ENCODE data around the gene SH2D7. TPM values are rescaled to one million over a fixed set of nuclear protein-coding genes. Genes with fewer than 3 reads are reported as not detected.

Gene SH2D7
- total RNA-seq, 1 experiment from 2014 or later = not detected

- TF ChIP-seq, protein P1, sequence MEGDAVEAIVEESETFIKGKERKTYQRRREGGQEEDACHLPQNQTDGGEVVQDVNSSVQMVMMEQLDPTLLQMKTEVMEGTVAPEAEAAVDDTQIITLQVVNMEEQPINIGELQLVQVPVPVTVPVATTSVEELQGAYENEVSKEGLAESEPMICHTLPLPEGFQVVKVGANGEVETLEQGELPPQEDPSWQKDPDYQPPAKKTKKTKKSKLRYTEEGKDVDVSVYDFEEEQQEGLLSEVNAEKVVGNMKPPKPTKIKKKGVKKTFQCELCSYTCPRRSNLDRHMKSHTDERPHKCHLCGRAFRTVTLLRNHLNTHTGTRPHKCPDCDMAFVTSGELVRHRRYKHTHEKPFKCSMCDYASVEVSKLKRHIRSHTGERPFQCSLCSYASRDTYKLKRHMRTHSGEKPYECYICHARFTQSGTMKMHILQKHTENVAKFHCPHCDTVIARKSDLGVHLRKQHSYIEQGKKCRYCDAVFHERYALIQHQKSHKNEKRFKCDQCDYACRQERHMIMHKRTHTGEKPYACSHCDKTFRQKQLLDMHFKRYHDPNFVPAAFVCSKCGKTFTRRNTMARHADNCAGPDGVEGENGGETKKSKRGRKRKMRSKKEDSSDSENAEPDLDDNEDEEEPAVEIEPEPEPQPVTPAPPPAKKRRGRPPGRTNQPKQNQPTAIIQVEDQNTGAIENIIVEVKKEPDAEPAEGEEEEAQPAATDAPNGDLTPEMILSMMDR (IDR thresholded peaks at IDR 0.05; ENCODE audit: unreplicated experiment) = no peak
- no peak for DNase-seq (ENCODE audit: unreplicated experiment)
- Mint-ChIP-seq H3K27ac (ENCODE audit: low read depth, unreplicated experiment) (peak overlapping the region; percentile 59), H3K27me3 (ENCODE audit: insufficient read depth, unreplicated experiment) (no peaks in the 10 kb centered on the region), H3K4me1 (ENCODE audit: insufficient read depth, unreplicated experiment) (peaks cover 30% of the 10 kb centered on the region), H3K4me3 (ENCODE audit: unreplicated experiment) (no peak overlapping the region), H3K9me3 (ENCODE audit: unreplicated experiment) (no peaks in the 10 kb centered on the region), H3K36me3 (ENCODE audit: insufficient read depth, unreplicated experiment) (peaks cover 23% of the 10 kb centered on the region)
- CTCF ChIA-PET = interaction anchor here (2.0 kb wide), 1 partner anchor 56 kb away, joined by 12 read pairs; no protein-coding TSS in a partner anchor
- POLR2A ChIA-PET = interaction anchor here (1.6 kb wide), 1 partner anchor 17 kb away, joined by 4 read pairs; no protein-coding TSS in a partner anchor
- intact Hi-C loops (cut with micrococcal nuclease) = no loop called here
- BruUV-seq (replicated peaks) = no TSS peak
Observed at GRCh38 chr15:78052545-78052944, 39.8 kb upstream of the SH2D7 start.

DNA sequence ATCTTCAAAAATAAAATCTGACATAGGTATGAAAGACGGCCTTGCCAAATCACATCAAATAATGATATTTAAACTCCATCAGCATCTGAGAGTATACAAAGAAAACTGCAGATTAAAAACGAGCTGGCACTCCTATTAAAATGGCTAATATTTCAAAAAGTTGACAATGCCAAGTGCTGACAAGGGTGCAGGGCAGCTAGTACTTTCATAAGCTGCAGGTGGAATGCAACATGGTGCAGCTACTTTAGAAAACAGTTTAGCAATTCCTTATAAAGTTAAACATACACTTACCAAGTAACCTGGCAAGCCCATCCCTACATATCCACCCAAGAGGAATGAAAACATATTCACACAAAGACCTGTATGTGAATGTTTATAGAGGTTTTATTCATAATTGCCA lies 37.8 kb upstream of the SH2D7 start:
- no TSS peak for BruUV-seq (replicated peaks)
- no peaks in the 10 kb centered on the region for H3K27me3 Mint-ChIP-seq (ENCODE audit: insufficient read depth, unreplicated experiment)
- TF ChIP-seq, protein P1 (IDR thresholded peaks at IDR 0.05; ENCODE audit: unreplicated experiment) = no peak
- ChIA-PET CTCF (interaction anchor here (1.1 kb wide), 1 partner anchor 11 kb away, joined by 3 read pairs; no protein-coding TSS in a partner anchor), POLR2A (interaction anchor here (1.6 to 2.1 kb wide), 2 partner anchors 10 to 42 kb away, joined by 4 to 6 read pairs; no protein-coding TSS in a partner anchor)
- H3K9me3 Mint-ChIP-seq (ENCODE audit: unreplicated experiment) = no peaks in the 10 kb centered on the region
- peaks cover 36% of the 10 kb centered on the region for H3K4me1 Mint-ChIP-seq (ENCODE audit: insufficient read depth, unreplicated experiment)
- H3K36me3 Mint-ChIP-seq (ENCODE audit: insufficient read depth, unreplicated experiment) = peaks cover 20% of the 10 kb centered on the region
- intact Hi-C loops (cut with micrococcal nuclease) = no loop called here
- no peak overlapping the region for H3K27ac Mint-ChIP-seq (ENCODE audit: low read depth, unreplicated experiment)
- no peak overlapping the region for H3K4me3 Mint-ChIP-seq (ENCODE audit: unreplicated experiment)
- DNase-seq (ENCODE audit: unreplicated experiment) = no peak

- peaks cover 18% of the 10 kb centered on the region for H3K36me3 Mint-ChIP-seq (ENCODE audit: insufficient read depth, unreplicated experiment)
- no peak overlapping the region for H3K4me3 Mint-ChIP-seq (ENCODE audit: unreplicated experiment)
- BruUV-seq (replicated peaks) = no TSS peak
- H3K9me3 Mint-ChIP-seq (ENCODE audit: unreplicated experiment) = no peaks in the 10 kb centered on the region
- no peak for DNase-seq (ENCODE audit: unreplicated experiment)
- TF ChIP-seq, protein P1 (IDR thresholded peaks at IDR 0.05; ENCODE audit: unreplicated experiment) = no peak
- H3K4me1 Mint-ChIP-seq (ENCODE audit: insufficient read depth, unreplicated experiment) = peaks cover 32% of the 10 kb centered on the region
- H3K27me3 Mint-ChIP-seq (ENCODE audit: insufficient read depth, unreplicated experiment) = no peaks in the 10 kb centered on the region
- no peak overlapping the region for H3K27ac Mint-ChIP-seq (ENCODE audit: low read depth, unreplicated experiment)
- POLR2A ChIA-PET = interaction anchor here (0.9 to 2.7 kb wide), 4 partner anchors 11 to 42 kb away, joined by 3 to 14 read pairs (median 5); no protein-coding TSS in a partner anchor
- CTCF ChIA-PET = interaction anchor here (0.6 kb wide), 1 partner anchor 54 kb away, joined by 3 read pairs; no protein-coding TSS in a partner anchor
- intact Hi-C loops (cut with micrococcal nuclease) = no loop called here
Observed at GRCh38 chr15:78054966-78055365, 37.4 kb upstream of the SH2D7 start.

- Mint-ChIP-seq H3K27me3 (ENCODE audit: insufficient read depth, unreplicated experiment) (no peaks in the 10 kb centered on the region), H3K36me3 (ENCODE audit: insufficient read depth, unreplicated experiment) (peaks cover 18% of the 10 kb centered on the region), H3K27ac (ENCODE audit: low read depth, unreplicated experiment) (peak overlapping the region; percentile 95), H3K9me3 (ENCODE audit: unreplicated experiment) (no peaks in the 10 kb centered on the region), H3K4me3 (ENCODE audit: unreplicated experiment) (peak overlapping the region; percentile 9), H3K4me1 (ENCODE audit: insufficient read depth, unreplicated experiment) (peaks cover 32% of the 10 kb centered on the region)
- BruUV-seq (replicated peaks) = no TSS peak
- peak; percentile 44 for DNase-seq (ENCODE audit: unreplicated experiment)
- ChIA-PET POLR2A (interaction anchor here (0.9 to 2.7 kb wide), 8 partner anchors 10 to 99 kb away, joined by 3 to 14 read pairs (median 6); no protein-coding TSS in a partner anchor), CTCF (interaction anchor here (0.6 to 1.6 kb wide), 6 partner anchors 9 to 352 kb away, joined by 3 to 7 read pairs (median 4); no protein-coding TSS in a partner anchor)
- intact Hi-C loops (cut with micrococcal nuclease) = no loop called here
- TF ChIP-seq, protein P1 (IDR thresholded peaks at IDR 0.05; ENCODE audit: unreplicated experiment) = no peak
Observed at GRCh38 chr15:78055919-78056713, 36.2 kb upstream of the SH2D7 start.

Data from MCF 10A (cell line).